Glomerular endothelial cell (primary cell): Measurements from ENCODE around the gene ZNF688. TPM values are rescaled to one million over a fixed set of nuclear protein-coding genes. Genes with fewer than 3 reads are reported as not detected.
"Not testable (repeated sequence)": the region's sequence is repeated elsewhere in the genome, so short reads cannot be mapped to it uniquely, and the experiment has no call there.

ENCODE experiments used
- DNase-seq: peaks from one replicate; pipeline ENCODE4 v3.0.0-alpha.2; 2011; ENCODE audit warnings: low read depth, low spot score; ENCODE audit errors: extremely low read depth
- total RNA-seq: library from RNA; depleted of rRNA; stranded (reverse); fragments of >200 nt; gene quantifications from 2 replicates; pipeline ENCODE4 v1.2.3, GENCODE V29; 2015

Gene ZNF688
- total RNA-seq, 1 donor from 2014 or later = 11.1 TPM

- no peak for DNase-seq
Observed at GRCh38 chr16:30535106-30535776, 36.3 kb downstream of the ZNF688 start.

- no peak for DNase-seq
Observed at GRCh38 chr16:30534368-30535105, 37.0 kb downstream of the ZNF688 start, which contains the start of gene ZNF747. ZNF747 (minus strand) TSS chr16:30534858; CDS start chr16:30534679, 179 bp downstream.

GRCh38 chr16:30533748-30534367, 37.7 kb downstream of the ZNF688 start:
- DNase-seq = no peak

GRCh38 chr16:30533146-30533522, 38.4 kb downstream of the ZNF688 start:
- no peak for DNase-seq

GRCh38 chr16:30532285-30533145, 39.0 kb downstream of the ZNF688 start:
- DNase-seq = no peak

GRCh38 chr16:30530163-30531037, 41.1 kb downstream of the ZNF688 start:
- no peak for DNase-seq

GRCh38 chr16:30528799-30529457, 42.6 kb downstream of the ZNF688 start:
- no peak for DNase-seq

- no peak for DNase-seq
Observed at GRCh38 chr16:30527635-30528178, 43.8 kb downstream of the ZNF688 start.

- DNase-seq = no peak
Observed at GRCh38 chr16:30526823-30527634, 44.5 kb downstream of the ZNF688 start.

GRCh38 chr16:30526137-30526822, 45.2 kb downstream of the ZNF688 start, which contains the start of gene ZNF768:
ZNF768 (minus strand) TSS chr16:30526566; CDS start chr16:30526413, 153 bp downstream.
- DNase-seq = no peak

- DNase-seq = no peak
Observed at GRCh38 chr16:30525844-30526136, 45.7 kb downstream of the ZNF688 start.

- DNase-seq = no peak
Observed at GRCh38 chr16:30524575-30525568, 46.6 kb downstream of the ZNF688 start.

GRCh38 chr16:30523768-30524574, 47.5 kb downstream of the ZNF688 start:
- DNase-seq = no peak

GRCh38 chr16:30522702-30523463, 48.6 kb downstream of the ZNF688 start:
- DNase-seq = not testable (repeated sequence)
